Progenitor cell of endocrine pancreas (in vitro differentiated cells): ENCODE data around the gene LDLR. TPM values are rescaled to one million over a fixed set of nuclear protein-coding genes. Genes with fewer than 3 reads are reported as not detected.

Experiments used
- DNase-seq: peaks from one replicate; pipeline ENCODE4 v3.0.0; 2021; ENCODE audit warnings: low spot score; ENCODE audit not compliant: unreplicated experiment
- H3K27ac Mint-ChIP-seq: 2 replicates; pipeline ENCODE4 v1.8.0; 2021; ENCODE audit warnings: mild to moderate bottlenecking, moderate library complexity, mixed read lengths
- H3K27me3 Mint-ChIP-seq: 2 replicates; pipeline ENCODE4 v1.8.0; 2021; ENCODE audit warnings: mixed read lengths
- H3K36me3 Mint-ChIP-seq: 2 replicates; pipeline ENCODE4 v1.8.0; 2022; ENCODE audit warnings: mixed read lengths; ENCODE audit not compliant: insufficient read depth
- H3K4me1 Mint-ChIP-seq: 2 replicates; pipeline ENCODE4 v1.8.0; 2021; ENCODE audit warnings: low read depth, mixed read lengths
- H3K4me3 Mint-ChIP-seq: 2 replicates; pipeline ENCODE4 v1.8.0; 2021; ENCODE audit warnings: low read depth, mild to moderate bottlenecking, moderate library complexity, mixed read lengths
- H3K9me3 Mint-ChIP-seq: 2 replicates; pipeline ENCODE4 v1.8.0; 2021; ENCODE audit warnings: low read depth, mixed read lengths
- CTCF ChIP-seq: fragments of 200-600 bp; sonication (generic); IDR thresholded peaks from one replicate; pipeline ENCODE4 v1.5.0; 2021; ENCODE audit warnings: antibody characterized with exemption, mild to moderate bottlenecking; ENCODE audit not compliant: unreplicated experiment
- total RNA-seq: library from RNA; stranded (reverse); gene quantifications from 2 replicates; pipeline ENCODE4 v1.2.1, GENCODE V29; 2021

LDLR gene
- total RNA-seq, 1 donor from 2014 or later: 73.2 TPM

GRCh38 chr19:11063434-11063833 lies 25.8 kb upstream of the LDLR start:
- H3K4me1 Mint-ChIP-seq: no peaks in the 10 kb centered on the region
- H3K4me3 Mint-ChIP-seq: no peak overlapping the region
- H3K27ac Mint-ChIP-seq: no peak overlapping the region
- no peak for TF ChIP-seq CTCF
- H3K9me3 Mint-ChIP-seq: no peaks in the 10 kb centered on the region
- H3K36me3 Mint-ChIP-seq: peaks cover 33% of the 10 kb centered on the region
- no peak for DNase-seq
- no peaks in the 10 kb centered on the region for H3K27me3 Mint-ChIP-seq

- Mint-ChIP-seq H3K4me1 (no peaks in the 10 kb centered on the region), H3K36me3 (peaks cover 32% of the 10 kb centered on the region), H3K27ac (no peak overlapping the region), H3K27me3 (no peaks in the 10 kb centered on the region), H3K9me3 (no peaks in the 10 kb centered on the region), H3K4me3 (no peak overlapping the region)
- DNase-seq: no peak
- TF ChIP-seq CTCF: no peak
These were observed 24.4 kb upstream of the LDLR start for GRCh38 chr19:11064831-11065303.

- peak overlapping the region; percentile 59 for H3K27ac Mint-ChIP-seq
- H3K27me3 Mint-ChIP-seq: no peaks in the 10 kb centered on the region
- peaks cover 29% of the 10 kb centered on the region for H3K36me3 Mint-ChIP-seq
- H3K4me3 Mint-ChIP-seq: no peak overlapping the region
- TF ChIP-seq CTCF: no peak
- no peaks in the 10 kb centered on the region for H3K4me1 Mint-ChIP-seq
- no peak for DNase-seq
- no peaks in the 10 kb centered on the region for H3K9me3 Mint-ChIP-seq
These were observed 22.9 kb upstream of the LDLR start for GRCh38 chr19:11066326-11066725.

GRCh38 chr19:11067356-11068113 lies 21.7 kb upstream of the LDLR start:
- DNase-seq: no peak
- Mint-ChIP-seq H3K4me1 (no peaks in the 10 kb centered on the region), H3K36me3 (peaks cover 24% of the 10 kb centered on the region), H3K4me3 (no peak overlapping the region), H3K9me3 (no peaks in the 10 kb centered on the region), H3K27ac (no peak overlapping the region), H3K27me3 (no peaks in the 10 kb centered on the region)
- TF ChIP-seq CTCF: no peak

- Mint-ChIP-seq H3K4me3 (no peak overlapping the region), H3K36me3 (peaks cover 21% of the 10 kb centered on the region), H3K4me1 (no peaks in the 10 kb centered on the region), H3K27ac (peak overlapping the region; percentile 79), H3K27me3 (no peaks in the 10 kb centered on the region), H3K9me3 (no peaks in the 10 kb centered on the region)
- no peak for DNase-seq
- TF ChIP-seq CTCF: no peak
These were observed 19.7 kb upstream of the LDLR start for GRCh38 chr19:11069561-11069960.
